DND-41 (cell line): ENCODE measurements around the gene IGFBP7.

Experiments used
- EZH2 ChIP-seq: IDR thresholded peaks from 3 replicates; pipeline ENCODE4 v1.6.1; 2012; ENCODE audit warnings: borderline replicate concordance, low read depth, mild to moderate bottlenecking, moderate library complexity, low read length, inconsistent platforms; ENCODE audit not compliant: severe bottlenecking
- TF ChIP-seq, protein P1 (sequence below): IDR thresholded peaks from 2 replicates; pipeline ENCODE4 v1.5.1; 2012; ENCODE audit warnings: borderline replicate concordance, low read length, moderate library complexity, mild to moderate bottlenecking; ENCODE audit not compliant: poor library complexity, severe bottlenecking; ENCODE audit errors: extremely low read depth

DNA sequence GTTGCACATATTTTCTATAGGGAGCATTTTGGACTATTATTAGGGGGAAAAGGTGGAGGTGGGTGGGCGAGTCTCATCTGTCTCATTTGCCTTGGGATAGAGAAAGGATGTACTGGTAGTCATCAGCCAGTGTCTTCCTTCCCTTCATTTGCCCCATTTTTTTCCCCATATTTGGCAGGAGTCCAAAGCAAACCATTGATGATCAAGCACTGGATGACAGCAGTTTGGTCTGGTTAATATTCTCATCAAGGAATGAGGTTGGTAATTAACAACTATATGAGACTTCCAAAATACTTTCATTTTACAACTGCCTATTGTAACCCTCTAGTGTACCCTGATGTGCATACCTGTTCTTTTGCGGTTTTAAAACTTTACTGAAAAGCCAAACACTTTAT, 22.6 kb upstream of the IGFBP7 start:
- TF ChIP-seq, protein P1, sequence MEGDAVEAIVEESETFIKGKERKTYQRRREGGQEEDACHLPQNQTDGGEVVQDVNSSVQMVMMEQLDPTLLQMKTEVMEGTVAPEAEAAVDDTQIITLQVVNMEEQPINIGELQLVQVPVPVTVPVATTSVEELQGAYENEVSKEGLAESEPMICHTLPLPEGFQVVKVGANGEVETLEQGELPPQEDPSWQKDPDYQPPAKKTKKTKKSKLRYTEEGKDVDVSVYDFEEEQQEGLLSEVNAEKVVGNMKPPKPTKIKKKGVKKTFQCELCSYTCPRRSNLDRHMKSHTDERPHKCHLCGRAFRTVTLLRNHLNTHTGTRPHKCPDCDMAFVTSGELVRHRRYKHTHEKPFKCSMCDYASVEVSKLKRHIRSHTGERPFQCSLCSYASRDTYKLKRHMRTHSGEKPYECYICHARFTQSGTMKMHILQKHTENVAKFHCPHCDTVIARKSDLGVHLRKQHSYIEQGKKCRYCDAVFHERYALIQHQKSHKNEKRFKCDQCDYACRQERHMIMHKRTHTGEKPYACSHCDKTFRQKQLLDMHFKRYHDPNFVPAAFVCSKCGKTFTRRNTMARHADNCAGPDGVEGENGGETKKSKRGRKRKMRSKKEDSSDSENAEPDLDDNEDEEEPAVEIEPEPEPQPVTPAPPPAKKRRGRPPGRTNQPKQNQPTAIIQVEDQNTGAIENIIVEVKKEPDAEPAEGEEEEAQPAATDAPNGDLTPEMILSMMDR = no peak
- no peak for TF ChIP-seq EZH2
